SK-N-MC (cell line): Measurements from ENCODE around the gene SEC61A1.

Experiments
- EZH2 ChIP-seq: fragments of 200-600 bp; sonication (generic); IDR thresholded peaks from one replicate; pipeline ENCODE4 v1.6.1; 2017; ENCODE audit warnings: antibody characterized with exemption
- POLR2AphosphoS5 ChIP-seq: IDR thresholded peaks from 2 replicates; pipeline ENCODE4 v1.6.1; 2012; ENCODE audit warnings: mild to moderate bottlenecking, low read depth, low read length, borderline replicate concordance

DNA sequence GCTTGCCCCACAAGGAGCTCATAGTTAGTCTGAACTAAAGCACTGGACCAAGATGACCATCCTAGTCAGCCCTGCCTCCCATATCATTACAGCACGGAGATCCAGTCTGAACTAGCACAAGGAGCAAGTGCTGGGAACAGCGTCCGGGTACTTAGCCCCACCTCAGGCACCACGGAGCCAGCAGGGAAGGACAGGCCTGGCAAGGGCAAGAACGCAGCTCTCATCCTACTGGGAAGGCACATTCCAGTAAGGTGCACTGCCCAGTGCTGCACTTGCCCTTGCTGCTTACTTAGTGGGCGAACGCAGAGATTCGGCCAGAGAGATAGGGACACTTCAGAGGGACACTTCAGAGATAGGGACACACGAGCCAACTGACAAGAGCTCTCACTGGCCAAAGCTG is 27.6 kb downstream of the SEC61A1 start:
- no peak for TF ChIP-seq POLR2AphosphoS5
- no peak for TF ChIP-seq EZH2
